Measurements from ENCODE around the gene C18orf32. TPM values are rescaled to one million over a fixed set of nuclear protein-coding genes. Genes with fewer than 3 reads are reported as not detected.
"Not testable (repeated sequence)": the region's sequence is repeated elsewhere in the genome, so short reads cannot be mapped to it uniquely, and the experiment has no call there.

C18orf32 gene
- total RNA-seq, 1 donor from 2014 or later, result 30.0 TPM

DNA sequence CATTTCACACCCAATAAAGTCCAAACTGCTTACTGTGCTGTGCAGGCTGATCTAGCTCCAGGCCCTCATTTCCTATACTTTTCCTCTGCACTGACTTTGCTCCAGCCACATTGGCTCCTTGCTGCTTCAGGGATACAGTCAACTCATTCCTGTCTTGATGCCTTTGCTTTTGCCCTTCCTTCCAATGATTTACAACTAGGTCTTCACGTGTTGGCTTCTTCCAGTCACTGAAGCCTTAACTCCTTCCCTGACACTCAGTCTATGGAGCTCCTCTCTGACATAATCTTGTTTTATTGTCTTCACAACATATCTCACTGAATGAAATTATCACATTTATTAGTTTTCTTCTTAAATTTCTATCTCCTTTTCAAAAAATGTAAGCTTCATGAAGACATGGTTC is 16.9 kb upstream of the C18orf32 start:
- ATAC-seq, result no peak
- DNase-seq (ENCODE audit: low spot score), result peak; percentile 5

DNA sequence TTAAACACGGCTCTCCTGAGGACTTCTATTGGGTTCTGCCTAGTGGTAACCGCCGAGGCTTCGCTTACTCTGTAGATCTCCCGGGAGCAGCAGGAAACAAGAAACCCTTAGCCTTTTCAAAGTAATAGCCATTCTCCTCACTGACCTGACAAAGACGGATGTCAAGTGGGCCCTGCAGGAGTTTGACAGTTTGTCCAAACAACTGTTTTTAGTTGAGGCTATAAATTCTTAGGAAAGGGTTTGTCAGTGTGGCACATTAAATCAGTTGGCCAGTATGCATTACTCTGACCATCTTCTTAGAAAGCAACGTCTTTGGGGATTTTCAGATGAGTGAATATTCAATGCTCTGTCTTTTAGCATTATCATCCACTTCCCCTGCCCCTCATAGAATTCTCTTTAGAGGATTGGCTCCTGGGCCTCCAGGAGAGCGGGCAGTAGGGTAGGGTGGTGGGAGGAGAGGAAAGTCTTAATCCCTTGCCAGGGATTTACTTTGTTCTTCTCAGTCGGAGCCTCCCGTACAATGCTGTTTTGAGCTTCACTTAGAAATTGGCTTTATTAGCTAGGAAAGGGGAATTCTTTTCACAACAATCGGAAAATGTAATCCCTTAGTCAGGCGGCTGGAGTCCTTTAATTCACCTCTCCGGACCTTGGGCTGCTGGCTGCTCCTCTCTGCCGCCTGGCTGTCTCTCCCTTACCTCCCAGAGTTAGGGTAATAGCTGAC is 13.3 kb upstream of the C18orf32 start:
- DNase-seq (ENCODE audit: low spot score) (peak; percentile 10), ATAC-seq (no peak)

DNA sequence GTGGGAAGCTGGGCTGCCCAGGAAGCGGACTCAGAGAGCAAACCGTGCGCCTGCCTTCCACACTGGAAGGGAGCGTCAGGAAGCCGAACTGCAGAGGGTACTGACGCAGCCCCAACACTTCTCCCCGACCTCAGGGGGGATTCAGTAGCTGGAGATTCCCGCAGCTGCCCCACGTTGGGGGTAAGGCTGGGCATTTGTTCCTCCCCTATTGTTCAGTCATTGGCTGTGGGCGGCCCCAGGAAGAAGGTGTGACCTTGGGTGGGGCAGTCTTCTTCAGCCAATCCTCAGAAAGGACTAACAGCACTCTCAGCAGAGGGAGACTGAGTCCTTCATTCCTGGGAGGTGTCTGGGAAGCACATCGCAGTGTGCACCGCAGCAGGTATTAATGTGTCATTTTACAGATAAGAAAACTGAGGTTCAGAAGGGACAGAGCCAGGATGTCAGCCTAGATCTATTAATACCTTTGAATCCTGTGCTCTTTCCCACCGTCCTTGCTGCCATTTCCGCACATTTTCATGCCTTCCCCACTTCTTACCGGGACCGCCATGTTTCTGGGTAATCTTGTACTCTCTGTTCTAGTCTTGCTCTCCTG is 12.1 kb upstream of the C18orf32 start:
- DNase-seq (ENCODE audit: low spot score), result no peak
- ATAC-seq, result no peak

DNA sequence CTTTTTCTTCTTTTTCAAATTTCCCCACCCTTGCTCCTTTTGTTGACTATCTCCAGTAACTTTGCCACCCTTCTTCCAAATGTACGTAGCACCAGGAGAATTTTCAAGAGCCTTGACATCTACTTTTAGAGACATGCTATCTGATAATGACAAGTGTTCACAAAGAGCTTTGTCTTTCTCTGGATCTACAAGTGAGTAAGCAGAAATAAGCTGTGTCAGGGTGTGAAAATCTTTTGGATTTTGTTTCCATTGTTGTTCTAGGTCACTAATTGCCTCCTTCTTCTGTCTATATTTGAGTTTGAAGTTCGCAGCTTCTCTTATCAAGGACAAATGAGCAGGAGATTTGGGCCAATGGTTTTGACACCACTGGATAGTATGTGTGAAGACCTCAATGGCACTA is 8.4 kb upstream of the C18orf32 start:
- DNase-seq (ENCODE audit: low spot score) (no peak), ATAC-seq (no peak)

DNA sequence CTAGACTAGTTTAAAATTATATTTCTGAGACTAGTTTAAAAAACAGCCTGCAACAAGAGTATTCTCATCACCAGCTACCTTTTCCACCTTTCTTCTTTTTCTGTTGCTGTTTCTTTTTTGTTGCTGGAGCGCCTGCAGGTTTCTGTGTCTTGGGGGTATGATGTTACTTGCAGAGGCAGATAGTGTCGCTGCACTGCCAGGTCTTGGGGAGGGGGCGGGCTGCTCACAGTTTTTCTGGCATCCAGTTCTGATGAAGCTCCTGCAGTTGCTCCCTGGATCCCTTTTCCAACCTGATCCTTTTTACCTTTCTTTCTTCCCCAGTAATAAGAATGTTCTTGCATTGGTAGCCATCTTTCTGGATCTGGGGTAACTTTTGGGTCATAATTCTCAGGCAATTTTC is 8.0 kb upstream of the C18orf32 start:
- DNase-seq (ENCODE audit: low spot score) (peak; percentile 8), ATAC-seq (no peak)

DNA sequence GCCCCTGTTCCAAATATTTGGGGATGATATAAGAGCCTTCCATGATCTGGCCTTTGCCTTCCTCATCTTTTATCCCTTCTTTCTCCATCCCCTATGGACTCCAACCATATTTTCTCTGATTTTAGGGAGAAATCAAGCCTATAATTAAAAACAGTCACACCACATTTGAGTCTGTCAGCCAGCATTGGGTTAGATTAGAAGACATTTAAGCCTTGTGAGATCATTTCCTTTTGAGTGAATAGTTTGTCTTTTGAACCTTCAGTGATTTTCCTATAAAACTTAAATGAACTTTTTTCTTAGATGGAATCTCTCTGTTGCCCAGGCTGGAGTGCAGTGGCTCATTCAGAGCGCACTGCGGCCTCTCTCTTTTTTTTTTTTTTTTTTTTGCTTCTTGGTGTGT is 7.6 kb upstream of the C18orf32 start:
- no peak for ATAC-seq
- no peak for DNase-seq (ENCODE audit: low spot score)

DNA sequence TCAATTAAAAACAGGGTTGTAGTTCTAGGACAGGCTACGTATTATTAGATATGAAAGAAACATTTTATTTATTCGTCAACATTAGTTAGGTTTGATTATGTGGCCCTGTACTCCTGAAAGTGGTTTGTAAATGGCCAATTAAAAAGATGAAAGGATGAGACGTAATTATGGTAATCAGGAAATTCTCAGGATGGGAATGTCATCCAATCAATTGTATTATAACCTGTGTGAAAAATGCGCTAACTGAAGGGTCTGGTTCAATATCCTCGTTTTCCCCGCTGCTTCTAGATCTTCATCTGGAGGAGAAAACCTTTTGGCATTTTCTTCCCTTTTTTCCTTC is 5.6 kb upstream of the C18orf32 start:
- ATAC-seq (no peak), DNase-seq (ENCODE audit: low spot score) (no peak)

DNA sequence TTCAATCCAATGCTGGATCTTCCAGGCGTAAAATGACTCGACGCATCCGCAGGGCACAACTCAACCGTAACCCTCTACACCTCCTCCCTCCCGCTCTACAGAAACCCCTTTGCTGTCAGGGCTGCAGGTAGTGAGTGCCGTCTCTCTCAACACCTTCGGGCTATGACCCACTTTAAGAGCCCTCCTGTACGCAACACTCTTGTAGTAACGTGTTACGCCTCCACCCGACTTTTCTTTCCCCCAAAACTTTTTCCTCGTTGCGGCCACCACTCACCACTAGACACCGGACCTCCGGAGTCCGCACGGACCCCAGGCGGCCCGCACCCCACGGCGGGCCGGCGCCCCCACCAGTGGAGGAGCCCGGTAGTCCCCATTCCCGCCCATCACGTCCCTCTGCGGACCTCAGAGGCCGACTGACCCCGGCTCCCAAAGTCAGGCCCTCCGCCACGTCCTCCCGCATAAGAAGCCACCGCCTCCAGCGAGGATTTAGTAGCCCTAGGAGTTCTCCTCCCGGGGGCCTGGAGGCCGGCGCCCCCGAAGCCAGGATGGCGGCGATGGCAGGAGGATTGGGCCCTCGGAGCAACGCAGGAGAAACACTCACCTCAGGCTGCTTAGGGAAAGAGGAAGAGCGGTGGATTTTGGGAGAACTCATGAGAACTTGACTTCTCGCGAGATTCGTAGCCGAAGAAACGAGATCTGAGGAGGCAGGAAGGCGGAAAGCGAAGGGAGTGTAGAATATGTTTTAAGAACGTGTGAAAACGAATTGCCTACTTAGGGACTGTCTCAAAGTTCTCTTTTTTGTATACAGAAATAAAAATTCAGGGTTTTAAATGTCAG is 5.0 kb upstream of the C18orf32 start, which contains the start of gene RPL17:
Gene RPL17 (minus strand): TSS at position 609 of the 837 bp plus-strand sequence.
- DNase-seq (ENCODE audit: low spot score) (peak; percentile 91), ATAC-seq (peak; percentile 94)

DNA sequence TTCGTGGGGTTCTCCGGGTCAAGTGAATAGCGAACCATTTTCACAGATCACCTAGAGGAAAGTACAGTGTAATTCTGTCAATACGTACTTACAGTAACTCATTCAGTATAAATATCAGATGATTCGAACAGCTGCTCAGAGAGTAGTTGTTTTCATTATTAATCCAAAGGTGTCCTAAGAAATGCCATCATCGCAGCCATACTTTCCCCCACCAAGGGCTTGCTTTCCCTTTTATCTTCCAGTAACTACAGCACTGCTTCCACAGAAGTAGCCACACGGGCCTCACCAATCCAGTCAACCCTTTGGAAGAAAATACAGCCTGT is 4.5 kb upstream of the C18orf32 start:
- ATAC-seq, result no peak
- no peak for DNase-seq (ENCODE audit: low spot score)

DNA sequence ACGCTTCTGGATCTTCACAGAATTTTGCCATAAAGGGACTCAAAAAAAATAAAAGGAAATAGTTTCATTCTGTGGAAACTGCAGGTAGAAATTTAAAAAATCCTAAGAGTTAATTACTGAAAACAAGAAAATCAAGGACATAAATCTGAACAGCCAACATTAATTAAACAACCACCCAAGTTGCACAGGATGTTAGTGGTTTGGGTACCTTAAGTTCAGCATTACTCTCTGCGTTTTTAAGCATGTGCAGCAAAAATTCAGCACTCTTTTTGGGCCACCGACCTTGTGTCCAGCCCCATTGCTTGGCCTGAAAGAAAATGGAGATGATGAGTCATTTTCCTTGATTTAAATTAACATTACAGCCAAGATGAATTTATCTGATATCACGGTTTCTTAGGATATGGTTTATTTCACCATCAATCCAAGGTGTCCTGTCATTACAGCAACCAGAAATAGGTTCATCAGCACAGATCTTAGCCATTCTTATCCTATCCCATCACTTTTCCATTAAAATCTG is 3.3 kb upstream of the C18orf32 start:
- DNase-seq (ENCODE audit: low spot score) (peak; percentile 0), ATAC-seq (no peak)

DNA sequence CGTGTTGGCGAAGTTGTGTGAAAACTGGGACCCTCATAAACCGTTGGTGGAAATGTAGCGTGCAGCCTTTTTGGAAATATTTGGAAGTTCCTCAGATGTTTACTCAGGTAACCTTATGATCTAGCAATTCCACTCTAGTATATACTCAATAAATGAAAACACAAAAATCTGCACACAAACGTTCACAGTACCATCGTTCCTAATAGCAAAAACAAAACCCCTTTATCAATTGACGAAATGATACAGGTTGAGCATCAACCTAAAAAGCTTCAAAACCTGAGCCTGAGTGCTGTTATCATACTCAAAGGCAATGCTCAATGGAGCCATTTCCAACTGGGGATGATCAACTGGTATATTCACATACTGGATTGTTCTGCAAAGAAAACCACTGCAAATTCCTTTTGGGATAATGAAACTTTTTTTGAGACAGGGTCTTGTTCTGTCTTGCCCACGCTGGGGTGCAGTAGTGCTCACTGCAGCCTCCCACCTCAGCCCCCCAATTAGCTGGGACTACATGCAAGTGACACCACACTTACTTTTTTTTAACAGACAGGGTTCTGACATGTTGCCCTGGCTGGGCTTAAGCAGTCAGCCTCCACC is 777 bp upstream of the C18orf32 start:
- DNase-seq (ENCODE audit: low spot score) (peak; percentile 33), ATAC-seq (no peak)

DNA sequence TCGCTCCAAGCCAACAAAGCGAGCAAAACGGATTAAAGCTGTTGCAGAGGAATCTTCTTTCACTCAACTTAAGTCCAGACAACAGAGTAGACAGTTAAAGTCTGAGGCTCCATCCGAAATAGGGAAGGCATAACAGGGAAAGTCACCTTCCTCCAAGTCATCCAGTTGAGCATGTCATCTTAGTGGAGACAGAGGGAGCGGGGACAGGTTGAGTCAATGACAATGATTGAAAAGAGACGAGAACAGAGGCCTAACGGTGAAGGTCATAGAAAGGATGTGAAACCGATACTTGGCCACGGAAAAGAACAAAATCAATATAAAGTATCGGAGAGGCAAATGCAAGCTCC is 455 bp downstream of the C18orf32 start:
- DNase-seq (ENCODE audit: low spot score), result no peak
- ATAC-seq, result peak; percentile 41

DNA sequence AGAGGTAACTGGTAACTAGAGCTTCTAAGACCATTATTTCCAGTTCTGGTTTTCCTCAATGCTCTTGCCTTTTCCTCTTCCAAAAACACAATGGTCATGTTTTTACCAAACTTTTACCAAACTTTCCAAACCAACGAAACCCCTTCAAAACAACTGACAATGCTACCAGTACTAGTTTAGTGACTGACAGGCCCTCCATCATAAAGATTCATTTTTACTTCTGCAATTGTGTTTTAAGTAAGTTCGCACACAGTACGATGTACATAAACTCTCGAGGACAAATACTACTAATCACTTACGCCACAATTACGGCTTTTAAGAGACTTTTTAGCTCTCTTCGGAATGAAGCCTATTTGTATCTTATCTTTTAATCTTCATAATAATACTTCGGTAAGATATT is 900 bp downstream of the C18orf32 start:
- no peak for ATAC-seq
- DNase-seq (ENCODE audit: low spot score), result no peak

DNA sequence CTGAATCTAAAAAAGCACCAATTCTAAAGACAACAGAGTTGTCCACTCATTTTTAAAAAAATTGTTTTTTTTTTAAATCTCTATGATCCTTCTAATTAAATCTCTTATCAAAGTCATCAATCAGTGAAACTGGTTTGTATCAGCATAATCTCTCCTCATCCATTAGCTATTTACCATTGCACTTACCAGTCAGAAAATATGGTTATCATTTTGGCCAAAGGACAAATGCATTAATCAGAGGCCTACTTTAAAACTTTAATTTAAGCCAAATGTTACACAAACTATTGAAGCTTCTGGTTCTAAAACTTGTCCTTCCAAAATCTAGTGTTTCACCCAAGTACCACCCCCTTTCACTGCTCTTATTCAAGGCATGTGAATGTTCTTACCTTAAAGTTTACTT is 3.8 kb downstream of the C18orf32 start:
- DNase-seq (ENCODE audit: low spot score), result no peak
- ATAC-seq, result no peak

DNA sequence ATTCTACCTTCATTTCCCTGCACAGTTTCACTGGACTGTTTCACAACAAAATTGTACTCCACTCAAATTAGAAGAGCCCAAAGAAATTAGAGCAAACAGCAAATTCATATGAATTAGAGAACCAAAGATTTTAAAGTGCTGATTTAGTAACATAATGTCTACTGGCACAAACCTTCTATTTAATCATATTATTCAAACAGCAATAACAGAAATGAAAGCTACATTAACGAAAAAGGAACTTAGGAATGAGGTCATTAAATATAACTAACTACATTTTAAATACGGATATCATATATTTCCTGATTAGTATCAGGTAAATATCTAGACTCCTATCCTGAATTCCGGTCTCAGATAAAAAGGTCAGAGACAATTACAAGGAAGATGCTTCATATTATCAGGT is 5.1 kb downstream of the C18orf32 start:
- ATAC-seq (no peak), DNase-seq (ENCODE audit: low spot score) (no peak)

DNA sequence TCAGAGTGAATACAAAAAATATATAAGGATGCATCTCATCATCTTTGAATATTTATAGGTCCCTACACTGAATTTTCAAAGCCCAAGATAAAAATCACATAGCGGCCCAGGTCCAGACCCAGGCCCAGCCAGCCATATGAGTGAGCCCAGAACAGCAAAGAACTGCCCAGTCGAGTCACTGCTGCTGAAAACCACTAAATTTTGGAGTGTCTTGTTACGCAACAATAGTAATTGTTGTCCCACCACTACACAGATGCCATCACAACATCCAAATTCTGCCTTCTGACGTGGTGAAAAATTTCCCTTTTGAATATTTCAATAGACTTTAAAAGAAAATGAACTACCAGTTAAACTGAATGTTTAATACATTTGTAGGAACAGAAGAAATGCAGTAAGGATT is 5.7 kb downstream of the C18orf32 start:
- no peak for DNase-seq (ENCODE audit: low spot score)
- no peak for ATAC-seq

DNA sequence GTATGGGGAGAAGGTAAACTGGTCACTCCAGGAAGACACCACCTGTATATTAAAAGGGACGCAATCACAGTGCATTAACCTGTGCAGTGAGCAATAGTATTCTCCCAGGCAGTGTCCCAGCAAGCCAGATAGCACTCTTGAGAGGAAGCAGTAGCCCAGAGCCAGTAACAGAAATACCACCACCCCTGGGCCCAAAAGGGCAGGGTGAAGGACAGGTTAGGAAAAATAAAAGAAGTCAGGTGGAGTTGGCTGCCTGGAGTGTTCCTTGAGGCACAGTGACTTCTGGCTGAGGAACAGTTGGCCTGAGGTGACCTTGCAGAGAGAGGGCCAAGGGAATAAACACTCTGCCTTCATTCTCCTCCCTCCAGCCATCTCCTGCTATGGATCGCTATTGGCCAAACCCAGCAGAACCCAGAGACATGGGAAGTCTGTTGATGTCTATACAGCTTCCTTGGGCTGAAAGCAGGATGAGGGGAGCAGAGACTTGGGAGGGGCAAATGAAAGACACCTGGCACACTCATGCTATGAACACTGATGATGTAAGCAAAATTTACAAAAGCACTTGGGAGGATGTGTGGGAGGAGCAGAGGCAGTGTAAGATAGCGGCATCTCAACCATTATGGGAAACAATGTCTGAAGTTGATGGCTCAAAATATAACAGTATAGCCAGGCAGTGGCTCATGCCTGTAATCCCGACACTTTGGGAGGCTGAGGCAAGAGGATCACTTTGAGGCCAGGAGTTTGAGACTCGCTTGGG is 7.5 kb downstream of the C18orf32 start:
- DNase-seq (ENCODE audit: low spot score) (no peak), ATAC-seq (no peak)

DNA sequence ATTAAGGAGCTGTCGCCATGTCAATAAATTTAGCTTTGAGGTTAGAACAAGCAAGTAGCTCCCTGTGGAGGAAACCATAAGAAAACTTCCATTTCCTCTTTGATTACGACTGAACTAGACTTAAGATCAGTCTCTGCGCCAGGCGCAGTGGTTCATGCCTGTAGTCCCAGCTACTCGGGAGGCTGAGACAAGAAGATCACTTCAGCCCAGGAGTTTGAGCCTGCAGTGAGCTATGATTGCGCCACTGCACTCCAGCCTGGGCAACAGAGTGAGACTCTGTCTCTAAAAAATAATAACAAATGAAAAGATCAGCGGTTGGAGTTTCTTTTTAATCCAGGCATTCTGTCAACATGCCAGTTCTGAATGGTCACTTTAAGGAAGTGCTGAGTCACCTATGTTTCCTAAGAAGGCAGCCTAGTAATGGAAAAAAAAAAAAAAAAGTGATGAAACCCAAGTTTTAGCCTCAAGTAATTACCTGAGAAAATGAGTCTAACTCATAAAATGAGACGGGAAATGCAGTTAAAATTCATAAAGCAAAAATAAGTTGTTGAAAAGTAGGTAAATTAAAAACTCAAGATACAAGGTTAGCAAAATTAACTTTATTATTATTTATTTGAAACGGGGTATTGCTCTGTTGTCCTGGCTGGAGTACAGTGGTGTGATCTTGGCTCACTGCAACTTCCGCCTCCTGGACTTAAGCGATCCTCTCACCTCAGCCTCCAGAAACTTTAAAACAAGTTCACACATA is 10.2 kb downstream of the C18orf32 start:
- ATAC-seq (peak; percentile 27), DNase-seq (ENCODE audit: low spot score) (no peak)

DNA sequence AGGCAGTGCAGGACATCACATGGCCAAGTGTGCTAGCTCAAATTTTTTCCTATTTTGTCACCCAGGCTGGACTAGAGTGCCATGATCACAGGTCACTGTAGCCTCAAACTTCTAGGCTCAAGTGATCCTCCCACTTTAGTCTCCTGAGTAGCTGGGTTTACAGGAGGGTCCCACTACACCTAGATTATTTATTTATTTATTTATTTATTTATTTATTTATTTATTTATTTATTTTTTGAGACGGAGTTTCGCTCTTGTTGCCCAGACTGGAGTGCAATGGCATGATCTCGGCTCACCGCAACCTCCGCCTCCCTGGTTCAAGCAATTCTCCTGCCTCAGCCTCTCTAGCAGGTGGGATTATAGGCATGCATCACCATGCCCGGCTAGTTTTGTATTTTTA is 12.1 kb downstream of the C18orf32 start:
- not testable (repeated sequence) for DNase-seq (ENCODE audit: low spot score); ATAC-seq

DNA sequence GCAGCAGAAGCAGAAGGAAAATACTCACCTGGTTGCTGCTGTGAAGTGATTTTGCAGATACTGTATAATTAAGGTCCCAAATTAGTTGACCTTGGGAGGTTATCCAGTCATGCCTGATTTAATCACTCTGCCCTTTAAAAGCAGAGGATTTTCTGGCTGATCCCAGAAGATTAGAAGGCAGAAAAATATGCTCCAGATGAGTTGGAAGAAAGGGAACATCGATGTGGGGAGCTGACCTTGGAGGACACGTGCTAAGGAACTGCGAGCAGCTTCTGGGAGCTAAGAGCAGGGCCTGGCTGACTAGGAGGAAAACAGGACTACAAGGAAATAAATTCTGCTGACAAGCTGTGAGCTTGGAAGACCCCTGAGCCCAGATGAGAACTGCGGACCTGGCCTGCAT is 13.3 kb downstream of the C18orf32 start:
- DNase-seq (ENCODE audit: low spot score), result no peak
- ATAC-seq, result no peak
